Measurements from ENCODE around the gene SAMM50.
A peak's percentile ranks its signal among the peaks of the same experiment; 100 is the strongest.

The SAMM50 gene

GRCh38 chr22:43988116-43988820 is 33.0 kb downstream of the SAMM50 start:
- TF ChIP-seq POLR2AphosphoS5 (IDR thresholded peaks at IDR 0.05; ENCODE audit: low read depth, low read length) (no peak), SPI1 (IDR thresholded peaks at IDR 0.05; ENCODE audit: low read depth, low read length) (no peak), POLR2A (IDR thresholded peaks at IDR 0.05; ENCODE audit: low read depth, low read length) (no peak), PAX5 (IDR thresholded peaks at IDR 0.05; ENCODE audit: insufficient read depth, low read length, severe bottlenecking) (no peak), POU2F2 (IDR thresholded peaks at IDR 0.05; ENCODE audit: low read depth, low read length) (no peak), TAF1 (IDR thresholded peaks at IDR 0.05; ENCODE audit: low read depth, low read length) (no peak)
- DNase-seq (ENCODE audit: insufficient read length, low spot score) (no peak), FAIRE-seq (no peak)

DNA sequence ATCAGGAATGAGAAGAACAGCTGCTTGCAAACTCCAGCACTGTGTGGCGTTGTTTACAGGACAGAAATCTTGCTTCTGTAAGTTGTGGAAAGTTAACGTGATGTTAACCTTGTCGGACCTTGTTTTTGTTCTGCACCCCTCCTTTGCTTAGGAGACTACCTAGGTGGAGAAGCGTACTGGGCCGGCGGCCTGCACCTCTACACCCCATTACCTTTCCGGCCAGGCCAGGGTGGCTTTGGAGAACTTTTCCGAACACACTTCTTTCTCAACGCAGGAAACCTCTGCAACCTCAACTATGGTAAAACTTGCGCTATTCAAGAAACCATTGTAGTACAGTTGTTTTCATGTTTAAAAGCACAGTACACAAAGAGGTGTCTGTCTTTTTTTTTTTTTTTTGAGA is 33.7 kb downstream of the SAMM50 start:
- no peak for FAIRE-seq
- TF ChIP-seq POU2F2 (IDR thresholded peaks at IDR 0.05; ENCODE audit: low read depth, low read length): no peak
- TF ChIP-seq TAF1 (IDR thresholded peaks at IDR 0.05; ENCODE audit: low read depth, low read length): no peak
- no peak for DNase-seq (ENCODE audit: insufficient read length, low spot score)

GRCh38 chr22:43990044-43990443 is 34.8 kb downstream of the SAMM50 start:
- FAIRE-seq (no peak), DNase-seq (ENCODE audit: insufficient read length, low spot score) (no peak)
- no peak for TF ChIP-seq POLR2A (IDR thresholded peaks at IDR 0.05; ENCODE audit: low read depth, low read length)
- no peak for TF ChIP-seq POU2F2 (IDR thresholded peaks at IDR 0.05; ENCODE audit: low read depth, low read length)
- TF ChIP-seq POLR2AphosphoS5 (IDR thresholded peaks at IDR 0.05; ENCODE audit: low read depth, low read length): no peak
- TF ChIP-seq TAF1 (IDR thresholded peaks at IDR 0.05; ENCODE audit: low read depth, low read length): no peak
- no peak for TF ChIP-seq PAX5 (IDR thresholded peaks at IDR 0.05; ENCODE audit: insufficient read depth, low read length, severe bottlenecking)
- no peak for TF ChIP-seq SPI1 (IDR thresholded peaks at IDR 0.05; ENCODE audit: low read depth, low read length)

DNA sequence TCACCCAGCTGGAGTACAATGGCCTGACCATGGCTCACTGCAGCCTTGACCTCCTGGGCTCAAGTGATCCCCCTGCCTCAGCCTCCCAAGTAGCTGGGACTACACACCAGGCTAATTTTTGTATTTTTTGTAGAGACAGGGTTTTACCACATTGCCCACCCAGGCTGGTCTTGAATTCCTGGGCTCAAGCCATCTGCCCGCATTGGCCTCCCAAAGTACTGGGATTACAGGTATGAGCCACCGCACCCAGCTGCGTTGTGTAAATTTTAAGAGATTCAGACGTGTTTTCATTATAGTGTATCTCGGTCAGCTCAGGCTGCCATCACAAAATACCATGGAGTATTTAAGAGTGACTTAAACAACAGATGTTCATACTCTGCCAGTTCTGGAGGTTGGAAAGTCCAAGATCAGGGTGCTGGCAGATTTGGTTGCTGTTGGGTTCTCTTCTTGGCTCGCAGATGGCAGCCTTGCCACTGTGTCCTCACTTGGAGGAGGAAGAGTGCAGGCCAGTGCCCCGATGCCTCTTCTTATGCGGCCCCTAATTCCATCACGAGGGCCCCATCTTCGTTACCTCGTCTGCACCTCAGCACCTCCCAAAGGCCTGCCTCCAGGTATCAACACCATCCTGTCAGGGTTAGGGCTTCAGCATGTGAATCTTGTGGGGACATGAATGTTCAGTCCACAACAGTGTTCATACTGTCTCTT is 36.2 kb downstream of the SAMM50 start:
- TF ChIP-seq TAF1 (IDR thresholded peaks at IDR 0.05; ENCODE audit: low read depth, low read length) (no peak), POLR2AphosphoS5 (IDR thresholded peaks at IDR 0.05; ENCODE audit: low read depth, low read length) (no peak), SPI1 (IDR thresholded peaks at IDR 0.05; ENCODE audit: low read depth, low read length) (no peak), POLR2A (IDR thresholded peaks at IDR 0.05; ENCODE audit: low read depth, low read length) (no peak), PAX5 (IDR thresholded peaks at IDR 0.05; ENCODE audit: insufficient read depth, low read length, severe bottlenecking) (no peak), POU2F2 (IDR thresholded peaks at IDR 0.05; ENCODE audit: low read depth, low read length) (no peak)
- no peak for FAIRE-seq
- no peak for DNase-seq (ENCODE audit: insufficient read length, low spot score)

- FAIRE-seq (no peak), DNase-seq (ENCODE audit: insufficient read length, low spot score) (no peak)
- TF ChIP-seq SPI1 (IDR thresholded peaks at IDR 0.05; ENCODE audit: low read depth, low read length) (no peak), PAX5 (IDR thresholded peaks at IDR 0.05; ENCODE audit: insufficient read depth, low read length, severe bottlenecking) (no peak), POU2F2 (IDR thresholded peaks at IDR 0.05; ENCODE audit: low read depth, low read length) (no peak), POLR2A (IDR thresholded peaks at IDR 0.05; ENCODE audit: low read depth, low read length) (no peak), POLR2AphosphoS5 (IDR thresholded peaks at IDR 0.05; ENCODE audit: low read depth, low read length) (no peak), TAF1 (IDR thresholded peaks at IDR 0.05; ENCODE audit: low read depth, low read length) (no peak)
Observed at GRCh38 chr22:43992331-43992821, 37.1 kb downstream of the SAMM50 start.

- DNase-seq (ENCODE audit: insufficient read length, low spot score): peak; percentile 77
- 0 out of 2 replicates have a peak, but pooled peaks have one; percentile 8 for TF ChIP-seq SPI1 (IDR thresholded peaks at IDR 0.05; ENCODE audit: low read depth, low read length)
- TF ChIP-seq POLR2AphosphoS5 (IDR thresholded peaks at IDR 0.05; ENCODE audit: low read depth, low read length): no peak
- peak; percentile 91 for FAIRE-seq
Observed at GRCh38 chr22:43993072-43993760, 38.0 kb downstream of the SAMM50 start.

DNA sequence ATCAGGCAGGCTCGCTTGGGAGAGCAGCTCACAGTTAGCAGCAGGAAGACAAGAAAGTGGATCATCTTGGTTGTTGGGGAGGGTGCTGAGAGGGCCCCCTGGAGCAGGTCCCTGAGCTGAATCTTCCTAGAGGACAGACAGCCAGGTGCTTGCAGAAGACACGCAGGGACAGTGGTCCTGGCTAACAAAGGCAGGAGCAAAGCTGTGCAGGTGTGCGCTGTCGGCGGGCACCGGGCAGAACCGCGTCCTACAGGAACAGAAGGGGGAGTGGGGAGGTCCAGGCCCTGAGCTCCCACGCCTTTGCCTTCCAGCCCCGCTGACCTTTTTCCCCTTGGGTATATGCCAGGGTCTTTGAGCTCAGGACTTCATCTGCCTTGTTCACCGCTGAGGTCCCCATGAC is 38.8 kb downstream of the SAMM50 start:
- DNase-seq (ENCODE audit: insufficient read length, low spot score) (no peak), FAIRE-seq (no peak)
- no peak for TF ChIP-seq TAF1 (IDR thresholded peaks at IDR 0.05; ENCODE audit: low read depth, low read length)
- no peak for TF ChIP-seq PAX5 (IDR thresholded peaks at IDR 0.05; ENCODE audit: insufficient read depth, low read length, severe bottlenecking)
- no peak for TF ChIP-seq POU2F2 (IDR thresholded peaks at IDR 0.05; ENCODE audit: low read depth, low read length)
- TF ChIP-seq POLR2A (IDR thresholded peaks at IDR 0.05; ENCODE audit: low read depth, low read length): no peak
- no peak for TF ChIP-seq POLR2AphosphoS5 (IDR thresholded peaks at IDR 0.05; ENCODE audit: low read depth, low read length)
- TF ChIP-seq SPI1 (IDR thresholded peaks at IDR 0.05; ENCODE audit: low read depth, low read length): no peak

- DNase-seq (ENCODE audit: insufficient read length, low spot score): no peak
- no peak for FAIRE-seq
- TF ChIP-seq TAF1 (IDR thresholded peaks at IDR 0.05; ENCODE audit: low read depth, low read length) (no peak), PAX5 (IDR thresholded peaks at IDR 0.05; ENCODE audit: insufficient read depth, low read length, severe bottlenecking) (no peak), POU2F2 (IDR thresholded peaks at IDR 0.05; ENCODE audit: low read depth, low read length) (no peak), POLR2AphosphoS5 (IDR thresholded peaks at IDR 0.05; ENCODE audit: low read depth, low read length) (no peak), SPI1 (IDR thresholded peaks at IDR 0.05; ENCODE audit: low read depth, low read length) (no peak), POLR2A (IDR thresholded peaks at IDR 0.05; ENCODE audit: low read depth, low read length) (no peak)
Observed at GRCh38 chr22:43994416-43994815, 39.2 kb downstream of the SAMM50 start.

DNA sequence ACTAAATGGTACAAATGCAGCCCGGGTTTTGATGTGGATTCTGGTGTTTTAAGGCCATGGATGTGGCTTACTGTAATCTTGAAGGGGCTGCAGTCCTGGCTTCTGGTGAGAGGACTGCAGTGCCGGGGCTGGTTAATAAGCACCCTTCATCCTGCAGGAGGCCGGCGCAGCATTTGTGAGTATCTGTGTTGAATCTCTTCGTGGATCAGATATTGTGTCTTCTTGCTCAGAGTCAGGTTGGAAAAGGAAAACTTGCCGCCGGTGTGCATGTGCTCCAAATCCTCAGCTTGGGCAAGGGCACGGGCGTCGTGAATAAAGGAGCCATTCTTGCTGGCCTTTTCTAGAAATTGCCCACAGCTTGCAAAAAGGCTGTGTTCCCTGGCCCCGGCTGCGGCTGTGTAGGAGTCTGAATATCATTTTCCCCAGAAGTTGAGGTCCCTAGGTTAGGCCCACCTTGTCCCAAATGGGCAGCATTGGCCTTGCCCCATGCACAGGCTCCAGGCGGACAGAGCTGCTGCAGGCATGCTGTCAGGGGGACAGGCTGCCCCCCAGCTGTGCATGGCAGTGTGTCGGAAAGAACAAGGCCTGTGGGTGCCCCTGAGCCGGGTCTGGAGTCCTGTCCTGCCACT is 39.9 kb downstream of the SAMM50 start:
- no peak for TF ChIP-seq PAX5 (IDR thresholded peaks at IDR 0.05; ENCODE audit: insufficient read depth, low read length, severe bottlenecking)
- no peak for TF ChIP-seq POLR2A (IDR thresholded peaks at IDR 0.05; ENCODE audit: low read depth, low read length)
- DNase-seq (ENCODE audit: insufficient read length, low spot score): no peak
- FAIRE-seq: no peak

Measured in GM12891 (cell line).